H1 (cell line): Measurements from ENCODE around the gene TMEM107. TPM values are rescaled to one million over a fixed set of nuclear protein-coding genes. Genes with fewer than 3 reads are reported as not detected.

Experiments
- BRCA1 ChIP-seq: IDR thresholded peaks from 2 replicates; pipeline ENCODE4 v1.6.1; 2012; ENCODE audit warnings: low read depth, low read length, improper control_type of control experiment
- CHD1 ChIP-seq: IDR thresholded peaks from 2 replicates; pipeline ENCODE4 v1.6.1; 2012; ENCODE audit warnings: low read depth, low read length, improper control_type of control experiment
- EZH2 ChIP-seq: fragments of 200-600 bp; sonication (generic); IDR thresholded peaks from 2 replicates; pipeline ENCODE4 v1.7.1; 2012; ENCODE audit warnings: low read depth, mild to moderate bottlenecking, moderate library complexity, low read length, inconsistent platforms; ENCODE audit not compliant: severe bottlenecking
- KDM1A ChIP-seq: fragments of 200-600, 300-600 bp; sonication (generic); IDR thresholded peaks from 2 replicates; pipeline ENCODE4 v1.7.1; 2016; ENCODE audit warnings: mild to moderate bottlenecking, low read length, borderline replicate concordance
- KDM4A ChIP-seq: IDR thresholded peaks from one replicate; pipeline ENCODE4 v1.7.1; 2012; ENCODE audit warnings: low read depth, mild to moderate bottlenecking, moderate library complexity, low read length, inconsistent platforms; ENCODE audit not compliant: severe bottlenecking
- SIX5 ChIP-seq: IDR thresholded peaks from 2 replicates; pipeline ENCODE4 v1.6.1; 2011; ENCODE audit warnings: mild to moderate bottlenecking, low read depth, low read length
- SP2 ChIP-seq: IDR thresholded peaks from 2 replicates; pipeline ENCODE4 v1.6.1; 2012; ENCODE audit warnings: mild to moderate bottlenecking, low read length, inconsistent platforms
- SUZ12 ChIP-seq: fragments of 200-600 bp; sonication (generic); IDR thresholded peaks from 2 replicates; pipeline ENCODE4 v1.6.1; 2012; ENCODE audit warnings: mild to moderate bottlenecking, inconsistent platforms, low read length, moderate library complexity, mixed read lengths
- polyA plus RNA-seq, 7 experiments: library from polyadenylated mRNA; depleted of rRNA in 3 of 7; stranded (reverse) in 5 of 7; unstranded in 2 of 7; fragments of >200 nt in 5 of 7; fragments of 200-250 nt in 2 of 7; gene quantifications; 1 replicate in 5 of 7; 2 replicates in 1 of 7; 4 replicates in 1 of 7; pipeline versions ENCODE4 v1.2.1 to v1.2.3, GENCODE V29; 2011 to 2013; ENCODE audit warnings: missing spikeins in 2 of 7, mixed read lengths in 2 of 7
- total RNA-seq: library from RNA; stranded (reverse); fragmentation: NEBNext Ultra II Directional; extraction: Animal tissue kit (Norgen Biotek cat#: 25700); gene quantifications from 2 replicates; pipeline ENCODE4 v1.2.1, GENCODE V29; 2021
- TF ChIP-seq, protein P1 (sequence below): IDR thresholded peaks from 2 replicates; pipeline ENCODE4 v1.6.1; 2012; ENCODE audit warnings: low read length, inconsistent platforms

Gene TMEM107
- total and polyA plus RNA-seq, 2 of the 8 experiments (the other 6 are each of a cell fraction or from before 2014, with no cell fraction given), result 17.3 to 21.5 TPM

DNA sequence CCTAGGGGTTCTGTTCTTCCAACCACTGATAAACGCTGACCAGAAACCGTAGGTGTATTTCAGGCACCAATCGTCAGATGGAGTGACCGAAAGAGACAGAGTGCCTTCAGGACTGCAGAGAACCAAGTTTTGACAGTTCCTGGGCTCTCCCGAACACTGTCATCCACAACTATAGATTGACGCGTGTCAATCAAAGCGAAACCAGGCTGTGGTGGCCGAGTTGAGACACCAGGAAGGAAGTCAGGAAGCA lies 46.1 kb upstream of the TMEM107 start (continued):
- TF ChIP-seq KDM1A (no peak), BRCA1 (no peak), SUZ12 (no peak), EZH2 (no peak), CHD1 (no peak), KDM4A (no peak), SIX5 (no peak), SP2 (no peak)
- TF ChIP-seq, protein P1, sequence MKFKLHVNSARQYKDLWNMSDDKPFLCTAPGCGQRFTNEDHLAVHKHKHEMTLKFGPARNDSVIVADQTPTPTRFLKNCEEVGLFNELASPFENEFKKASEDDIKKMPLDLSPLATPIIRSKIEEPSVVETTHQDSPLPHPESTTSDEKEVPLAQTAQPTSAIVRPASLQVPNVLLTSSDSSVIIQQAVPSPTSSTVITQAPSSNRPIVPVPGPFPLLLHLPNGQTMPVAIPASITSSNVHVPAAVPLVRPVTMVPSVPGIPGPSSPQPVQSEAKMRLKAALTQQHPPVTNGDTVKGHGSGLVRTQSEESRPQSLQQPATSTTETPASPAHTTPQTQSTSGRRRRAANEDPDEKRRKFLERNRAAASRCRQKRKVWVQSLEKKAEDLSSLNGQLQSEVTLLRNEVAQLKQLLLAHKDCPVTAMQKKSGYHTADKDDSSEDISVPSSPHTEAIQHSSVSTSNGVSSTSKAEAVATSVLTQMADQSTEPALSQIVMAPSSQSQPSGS, result no peak
- TF ChIP-seq, all 59 proteins: peak for 3
